Fibroblast of the aortic adventitia (primary cell): ENCODE data around the gene CTNNAL1. TPM values are rescaled to one million over a fixed set of nuclear protein-coding genes. Genes with fewer than 3 reads are reported as not detected.
"Not testable (repeated sequence)": the region's sequence is repeated elsewhere in the genome, so short reads cannot be mapped to it uniquely, and the experiment has no call there.

Experiments
- DNase-seq: peaks from one replicate; pipeline ENCODE4 v3.0.0-alpha.2; 2010; ENCODE audit warnings: low read depth
- H3K4me3 ChIP-seq: 2 replicates; pipeline ENCODE4 v1.5.1; 2011; ENCODE audit warnings: low read depth, mild to moderate bottlenecking, control low read depth, low read length, moderate library complexity
- total RNA-seq: library from RNA; depleted of rRNA; stranded (reverse); fragments of >200 nt; gene quantifications from 2 replicates; pipeline ENCODE4 v1.2.3, GENCODE V29; 2012; ENCODE audit warnings: low replicate concordance
- TF ChIP-seq, protein P1 (sequence below): IDR thresholded peaks from 2 replicates; pipeline ENCODE4 v1.5.1; 2011; ENCODE audit warnings: mild to moderate bottlenecking, low read length, control low read depth, inconsistent platforms; ENCODE audit not compliant: insufficient read depth

The CTNNAL1 gene, protein sequence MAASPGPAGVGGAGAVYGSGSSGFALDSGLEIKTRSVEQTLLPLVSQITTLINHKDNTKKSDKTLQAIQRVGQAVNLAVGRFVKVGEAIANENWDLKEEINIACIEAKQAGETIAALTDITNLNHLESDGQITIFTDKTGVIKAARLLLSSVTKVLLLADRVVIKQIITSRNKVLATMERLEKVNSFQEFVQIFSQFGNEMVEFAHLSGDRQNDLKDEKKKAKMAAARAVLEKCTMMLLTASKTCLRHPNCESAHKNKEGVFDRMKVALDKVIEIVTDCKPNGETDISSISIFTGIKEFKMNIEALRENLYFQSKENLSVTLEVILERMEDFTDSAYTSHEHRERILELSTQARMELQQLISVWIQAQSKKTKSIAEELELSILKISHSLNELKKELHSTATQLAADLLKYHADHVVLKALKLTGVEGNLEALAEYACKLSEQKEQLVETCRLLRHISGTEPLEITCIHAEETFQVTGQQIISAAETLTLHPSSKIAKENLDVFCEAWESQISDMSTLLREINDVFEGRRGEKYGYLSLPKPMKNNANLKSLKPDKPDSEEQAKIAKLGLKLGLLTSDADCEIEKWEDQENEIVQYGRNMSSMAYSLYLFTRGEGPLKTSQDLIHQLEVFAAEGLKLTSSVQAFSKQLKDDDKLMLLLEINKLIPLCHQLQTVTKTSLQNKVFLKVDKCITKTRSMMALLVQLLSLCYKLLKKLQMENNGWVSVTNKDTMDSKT
- 89.8 and 106 TPM in 2 replicates for total RNA-seq

- TF ChIP-seq, protein P1, sequence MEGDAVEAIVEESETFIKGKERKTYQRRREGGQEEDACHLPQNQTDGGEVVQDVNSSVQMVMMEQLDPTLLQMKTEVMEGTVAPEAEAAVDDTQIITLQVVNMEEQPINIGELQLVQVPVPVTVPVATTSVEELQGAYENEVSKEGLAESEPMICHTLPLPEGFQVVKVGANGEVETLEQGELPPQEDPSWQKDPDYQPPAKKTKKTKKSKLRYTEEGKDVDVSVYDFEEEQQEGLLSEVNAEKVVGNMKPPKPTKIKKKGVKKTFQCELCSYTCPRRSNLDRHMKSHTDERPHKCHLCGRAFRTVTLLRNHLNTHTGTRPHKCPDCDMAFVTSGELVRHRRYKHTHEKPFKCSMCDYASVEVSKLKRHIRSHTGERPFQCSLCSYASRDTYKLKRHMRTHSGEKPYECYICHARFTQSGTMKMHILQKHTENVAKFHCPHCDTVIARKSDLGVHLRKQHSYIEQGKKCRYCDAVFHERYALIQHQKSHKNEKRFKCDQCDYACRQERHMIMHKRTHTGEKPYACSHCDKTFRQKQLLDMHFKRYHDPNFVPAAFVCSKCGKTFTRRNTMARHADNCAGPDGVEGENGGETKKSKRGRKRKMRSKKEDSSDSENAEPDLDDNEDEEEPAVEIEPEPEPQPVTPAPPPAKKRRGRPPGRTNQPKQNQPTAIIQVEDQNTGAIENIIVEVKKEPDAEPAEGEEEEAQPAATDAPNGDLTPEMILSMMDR, result no peak
- H3K4me3 ChIP-seq, result peak within 1 kb of the TSS; percentile 87
- peak; percentile 77 for DNase-seq
Measured at GRCh38 chr9:109012876-109013678, at the start of gene CTNNAL1. CTNNAL1 (minus strand) TSS chr9:109013499; CDS start chr9:109013442, 57 bp downstream.

- no peak for DNase-seq
- H3K4me3 ChIP-seq, result no peak overlapping the region
- TF ChIP-seq, protein P1, result no peak
Measured at GRCh38 chr9:109062543-109062942, 49.2 kb upstream of the CTNNAL1 start.

DNA sequence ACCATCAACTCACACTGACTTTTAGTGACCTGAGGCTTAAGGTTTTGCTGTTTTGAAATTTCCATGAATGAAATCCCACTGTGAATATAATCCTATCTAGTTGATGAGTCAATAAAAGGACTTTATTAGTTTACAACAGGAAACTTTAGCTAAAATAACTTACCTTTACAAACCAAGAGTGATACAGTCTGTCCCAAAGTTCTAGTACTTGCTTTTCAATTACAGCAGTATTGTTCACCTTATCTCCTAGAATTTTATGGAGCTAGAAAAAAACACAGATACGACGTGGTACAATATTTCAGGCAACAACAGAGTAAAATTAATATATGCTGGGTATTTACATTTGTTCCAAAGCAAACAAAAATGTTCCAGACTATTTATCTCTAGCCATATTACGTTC is 46.9 kb upstream of the CTNNAL1 start:
- TF ChIP-seq, protein P1, result no peak
- DNase-seq, result no peak
- no peak overlapping the region for H3K4me3 ChIP-seq

- peak; percentile 28 for DNase-seq
- H3K4me3 ChIP-seq, result not testable (repeated sequence)
Measured at GRCh38 chr9:109053121-109053520, 39.8 kb upstream of the CTNNAL1 start.

- TF ChIP-seq, protein P1, result no peak
- no peak overlapping the region for H3K4me3 ChIP-seq
- DNase-seq, result peak; percentile 77
Measured at GRCh38 chr9:109052416-109052815, 39.1 kb upstream of the CTNNAL1 start.

GRCh38 chr9:109051733-109052132 is 38.4 kb upstream of the CTNNAL1 start:
- no peak for DNase-seq
- TF ChIP-seq, protein P1, result no peak
- H3K4me3 ChIP-seq, result no peak overlapping the region

DNA sequence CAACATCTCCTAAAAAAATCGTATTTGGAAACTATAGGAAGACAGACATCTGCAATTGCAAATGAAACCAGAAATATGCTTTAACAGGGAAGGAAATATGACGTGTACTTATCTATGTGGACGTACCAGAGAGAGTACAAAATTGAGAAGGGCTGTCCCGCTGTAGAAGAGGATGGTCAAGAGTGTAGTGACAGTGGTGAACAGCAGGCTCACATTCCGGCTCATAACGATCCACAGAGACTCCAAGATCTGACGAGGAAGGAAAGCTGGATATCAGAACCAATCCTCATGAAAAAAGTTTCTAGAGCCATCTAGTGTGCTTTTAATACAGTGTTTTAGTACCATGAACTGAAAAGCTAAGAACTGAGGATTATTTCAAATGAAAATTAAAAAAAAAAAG is 37.1 kb upstream of the CTNNAL1 start:
- TF ChIP-seq, protein P1, result no peak
- DNase-seq, result no peak
- H3K4me3 ChIP-seq, result no peak overlapping the region
